HFF-Myc (cell line): ENCODE results near the gene ATAD3A.

ENCODE experiments used
- DNase-seq: peaks from one replicate; pipeline ENCODE4 v3.0.0-alpha.2; 2011; ENCODE audit warnings: low read depth; ENCODE audit errors: extremely low read depth
- H3K4me3 ChIP-seq: replicated peaks from 2 replicates; pipeline ENCODE4 v1.5.1; 2011; ENCODE audit warnings: low read depth, mild to moderate bottlenecking, control low read depth, low read length
- CTCF ChIP-seq: IDR thresholded peaks from 2 replicates; pipeline ENCODE4 v1.5.1; 2012; ENCODE audit warnings: mild to moderate bottlenecking, low read depth, low read length, control low read depth; ENCODE audit errors: missing control alignments

Gene ATAD3A

GRCh38 chr1:1550591-1551432 lies 38.9 kb downstream of the ATAD3A start:
- no peak overlapping the region for H3K4me3 ChIP-seq
- DNase-seq, result no peak
- TF ChIP-seq CTCF, result peak; percentile 40

GRCh38 chr1:1551524-1552262 lies 39.7 kb downstream of the ATAD3A start:
- no peak for DNase-seq
- no peak overlapping the region for H3K4me3 ChIP-seq
- no peak for TF ChIP-seq CTCF

- TF ChIP-seq CTCF, result no peak
- no peak overlapping the region for H3K4me3 ChIP-seq
- DNase-seq, result no peak
Observed at GRCh38 chr1:1552263-1552639, 40.3 kb downstream of the ATAD3A start.

GRCh38 chr1:1553821-1554494 lies 42.0 kb downstream of the ATAD3A start:
- H3K4me3 ChIP-seq, result no peak overlapping the region
- DNase-seq, result no peak
- no peak for TF ChIP-seq CTCF

GRCh38 chr1:1554550-1554925 lies 42.6 kb downstream of the ATAD3A start:
- no peak overlapping the region for H3K4me3 ChIP-seq
- DNase-seq, result no peak
- no peak for TF ChIP-seq CTCF

- DNase-seq, result peak; percentile 70
- H3K4me3 ChIP-seq, result no peak overlapping the region
- no peak for TF ChIP-seq CTCF
Observed at GRCh38 chr1:1554926-1555915, 43.3 kb downstream of the ATAD3A start.
